Osteoblast (primary cell): ENCODE measurements around the gene TAF6L. TPM values are rescaled to one million over a fixed set of nuclear protein-coding genes. Genes with fewer than 3 reads are reported as not detected.
"Not testable (repeated sequence)": the region's sequence is repeated elsewhere in the genome, so short reads cannot be mapped to it uniquely, and the experiment has no call there.

ENCODE experiments used
- DNase-seq: peaks from one replicate; pipeline ENCODE4 v3.0.0; 2011; ENCODE audit warnings: low spot score, mixed read lengths; ENCODE audit not compliant: insufficient read length; ENCODE audit errors: missing footprints
- H2AFZ ChIP-seq: 2 replicates; pipeline ENCODE4 v1.6.0; 2011; ENCODE audit warnings: mild to moderate bottlenecking, low read length
- H3K27ac ChIP-seq: 2 replicates; pipeline ENCODE4 v1.5.1; 2011; ENCODE audit warnings: mild to moderate bottlenecking, low read depth, low read length, moderate library complexity
- H3K27me3 ChIP-seq: 2 replicates; pipeline ENCODE4 v1.6.0; 2012; ENCODE audit warnings: mild to moderate bottlenecking, control low read depth, inconsistent platforms, low read length, moderate library complexity; ENCODE audit not compliant: insufficient read depth
- H3K36me3 ChIP-seq: 2 replicates; pipeline ENCODE4 v1.5.1; 2011; ENCODE audit warnings: mild to moderate bottlenecking, low read length, control low read depth, moderate library complexity; ENCODE audit not compliant: insufficient read depth
- H3K4me1 ChIP-seq: 2 replicates; pipeline ENCODE4 v1.5.1; 2011; ENCODE audit warnings: mild to moderate bottlenecking, low read length, control low read depth, moderate library complexity; ENCODE audit not compliant: insufficient read depth
- H3K4me2 ChIP-seq: 2 replicates; pipeline ENCODE4 v1.6.0; 2011; ENCODE audit warnings: mild to moderate bottlenecking, low read length; ENCODE audit not compliant: insufficient read depth
- H3K4me3 ChIP-seq: fragments of 200-600 bp; sonication (generic); 3 replicates; pipeline ENCODE4 v1.5.1; 2012; ENCODE audit warnings: mild to moderate bottlenecking, low read length, inconsistent platforms; ENCODE audit not compliant: insufficient read depth
- H3K79me2 ChIP-seq: 2 replicates; pipeline ENCODE4 v1.6.0; 2012; ENCODE audit warnings: mild to moderate bottlenecking, low read length, control low read depth, inconsistent platforms; ENCODE audit not compliant: insufficient read depth
- H3K9me3 ChIP-seq: 2 replicates; pipeline ENCODE4 v1.5.1; 2011; ENCODE audit warnings: low read depth, low read length, control low read depth
- H4K20me1 ChIP-seq: 2 replicates; pipeline ENCODE4 v1.6.0; 2012; ENCODE audit warnings: mild to moderate bottlenecking, low read length, control low read depth; ENCODE audit not compliant: insufficient read depth
- total RNA-seq: library from RNA; depleted of rRNA; stranded (reverse); fragments of >200 nt; gene quantifications from 2 replicates; pipeline ENCODE4 v1.2.3, GENCODE V29; 2012
- TF ChIP-seq, protein P1 (sequence below): IDR thresholded peaks from 2 replicates; pipeline ENCODE4 v1.5.1; 2011; ENCODE audit warnings: mild to moderate bottlenecking, low read depth, low read length, moderate library complexity; ENCODE audit errors: extremely low read depth

Gene TAF6L
- total RNA-seq, 1 donor: 22.1 TPM

DNA sequence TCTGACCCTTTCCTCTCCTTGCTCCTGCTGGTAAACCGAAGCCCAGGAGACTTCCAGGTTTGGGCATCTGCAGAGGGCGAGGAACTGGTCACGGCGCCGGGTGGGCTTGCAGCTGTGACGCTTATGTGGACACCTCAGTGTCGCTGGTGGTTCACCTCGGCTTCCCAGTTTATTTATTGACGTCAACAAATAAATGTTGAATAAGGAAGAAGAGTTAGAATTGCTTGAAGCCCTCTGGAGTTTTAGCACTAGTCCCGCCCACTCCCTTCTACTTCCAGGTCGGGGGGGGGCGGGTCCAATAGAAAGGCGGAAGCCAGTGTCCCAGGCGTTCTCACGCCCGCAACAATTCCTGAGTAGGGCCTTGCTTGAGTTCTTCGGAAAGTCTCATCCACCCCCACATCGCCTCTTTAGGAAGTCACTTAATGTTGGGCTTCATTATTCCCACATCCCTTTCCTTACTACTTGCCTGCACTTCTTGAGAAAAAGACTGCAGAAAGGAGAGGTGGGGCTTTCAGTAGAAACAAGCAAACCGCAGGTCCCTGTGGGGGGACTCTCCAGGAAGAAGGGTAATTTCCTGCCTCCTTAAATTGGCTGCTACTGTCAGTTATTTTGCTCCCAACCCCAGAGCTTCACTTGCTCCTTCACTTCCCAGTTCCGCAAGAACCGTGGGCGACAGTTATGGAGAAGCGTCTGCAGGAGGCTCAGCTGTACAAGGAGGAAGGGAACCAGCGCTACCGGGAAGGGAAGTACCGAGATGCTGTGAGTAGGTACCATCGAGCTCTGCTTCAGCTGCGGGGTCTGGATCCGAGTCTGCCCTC lies 42.8 kb upstream of the TAF6L start, which contains the start of gene TTC9C:
TTC9C (plus strand) TSS at position 316 of the 818 bp plus-strand sequence; CDS start at position 679, 363 bp downstream.
- H3K4me3 ChIP-seq: peak within 1 kb of the TSS; percentile 98
- peaks cover 36% of the 10 kb centered on the region for H4K20me1 ChIP-seq
- H3K27me3 ChIP-seq: no peaks in the 10 kb centered on the region
- H3K27ac ChIP-seq: peak within 1 kb of the TSS; percentile 87
- H2AFZ ChIP-seq: peak within 1 kb of the TSS; percentile 97
- H3K36me3 ChIP-seq: peaks cover 16% of the 10 kb centered on the region
- peak within 1 kb of the TSS; percentile 87 for H3K4me2 ChIP-seq
- peaks cover 19% of the 10 kb centered on the region for H3K4me1 ChIP-seq
- H3K79me2 ChIP-seq: peaks cover 76% of the 10 kb centered on the region
- no peaks in the 10 kb centered on the region for H3K9me3 ChIP-seq
- DNase-seq: peak; percentile 91
- TF ChIP-seq, protein P1, sequence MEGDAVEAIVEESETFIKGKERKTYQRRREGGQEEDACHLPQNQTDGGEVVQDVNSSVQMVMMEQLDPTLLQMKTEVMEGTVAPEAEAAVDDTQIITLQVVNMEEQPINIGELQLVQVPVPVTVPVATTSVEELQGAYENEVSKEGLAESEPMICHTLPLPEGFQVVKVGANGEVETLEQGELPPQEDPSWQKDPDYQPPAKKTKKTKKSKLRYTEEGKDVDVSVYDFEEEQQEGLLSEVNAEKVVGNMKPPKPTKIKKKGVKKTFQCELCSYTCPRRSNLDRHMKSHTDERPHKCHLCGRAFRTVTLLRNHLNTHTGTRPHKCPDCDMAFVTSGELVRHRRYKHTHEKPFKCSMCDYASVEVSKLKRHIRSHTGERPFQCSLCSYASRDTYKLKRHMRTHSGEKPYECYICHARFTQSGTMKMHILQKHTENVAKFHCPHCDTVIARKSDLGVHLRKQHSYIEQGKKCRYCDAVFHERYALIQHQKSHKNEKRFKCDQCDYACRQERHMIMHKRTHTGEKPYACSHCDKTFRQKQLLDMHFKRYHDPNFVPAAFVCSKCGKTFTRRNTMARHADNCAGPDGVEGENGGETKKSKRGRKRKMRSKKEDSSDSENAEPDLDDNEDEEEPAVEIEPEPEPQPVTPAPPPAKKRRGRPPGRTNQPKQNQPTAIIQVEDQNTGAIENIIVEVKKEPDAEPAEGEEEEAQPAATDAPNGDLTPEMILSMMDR: no peak

DNA sequence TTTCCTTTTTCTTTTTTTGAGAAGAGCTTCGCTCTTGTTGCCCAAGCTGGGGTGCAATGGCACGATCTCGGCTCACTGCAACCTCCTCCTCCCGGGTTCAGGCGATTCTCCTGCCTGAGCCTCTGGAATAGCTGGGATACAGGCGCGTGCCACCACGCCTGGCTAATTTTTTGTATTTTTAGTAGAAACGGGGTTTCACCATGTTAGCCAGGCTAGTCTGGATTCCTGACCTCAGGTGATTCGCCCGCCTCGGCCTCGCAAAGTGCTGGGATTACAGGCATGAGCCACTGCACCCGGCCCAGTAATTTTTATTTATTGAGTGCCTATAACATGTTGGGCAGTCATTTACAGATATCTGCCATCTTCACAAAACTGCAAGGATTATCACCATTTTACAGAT lies 41.1 kb upstream of the TAF6L start:
- H3K27ac ChIP-seq: peak overlapping the region; percentile 53
- not testable (repeated sequence) for H2AFZ ChIP-seq, DNase-seq, H3K27me3 ChIP-seq, H3K9me3 ChIP-seq, H3K4me1 ChIP-seq
- H3K79me2 ChIP-seq: peaks cover 70% of the 10 kb centered on the region
- peak overlapping the region; percentile 98 for H3K4me3 ChIP-seq
- H3K36me3 ChIP-seq: peaks cover 17% of the 10 kb centered on the region
- H3K4me2 ChIP-seq: peak overlapping the region; percentile 87
- H4K20me1 ChIP-seq: peaks cover 20% of the 10 kb centered on the region

DNA sequence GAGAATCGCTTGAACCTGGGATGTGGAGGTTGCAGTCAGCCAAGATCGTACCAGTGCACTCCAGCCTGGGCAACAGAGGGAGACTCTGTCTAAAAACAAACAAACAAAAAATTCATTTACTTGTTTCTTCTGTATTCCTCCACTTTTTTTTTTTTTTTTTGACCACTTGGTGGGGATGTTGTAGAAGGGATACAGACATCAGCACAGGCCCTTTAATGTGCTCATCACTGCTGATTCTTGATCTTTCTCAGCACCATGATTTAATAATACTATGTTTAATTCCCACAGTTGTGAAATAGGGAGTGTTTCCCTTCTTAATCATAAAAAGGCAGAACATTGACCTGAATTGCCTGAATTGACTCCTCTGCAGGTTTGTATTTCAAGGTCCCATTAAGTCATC lies 38.4 kb upstream of the TAF6L start:
- H3K79me2 ChIP-seq: peaks cover 56% of the 10 kb centered on the region

DNA sequence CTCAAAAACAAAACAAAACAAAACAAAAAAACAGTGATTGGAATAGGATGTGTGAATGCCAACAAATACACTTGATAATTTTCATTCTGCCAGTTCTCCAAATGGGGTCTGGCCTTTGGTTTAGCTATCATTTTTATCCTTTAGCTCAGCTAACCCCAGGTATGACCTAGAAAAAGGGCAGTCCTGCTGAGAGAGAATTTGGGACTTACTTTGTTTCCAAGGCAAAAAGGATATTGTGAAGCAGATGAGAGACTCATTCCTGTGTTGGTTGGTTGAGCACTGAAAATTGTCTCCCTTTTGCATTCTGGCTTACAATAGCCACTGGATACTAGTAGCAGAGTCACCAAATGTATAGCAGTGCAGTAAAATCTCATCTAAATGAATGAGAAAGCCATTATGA lies 34.0 kb upstream of the TAF6L start:
- Histone ChIP-seq H3K4me3 (no peak overlapping the region), H3K27ac (no peak overlapping the region), H2AFZ (no peak overlapping the region), H3K9me3 (no peaks in the 10 kb centered on the region), H3K4me1 (no peaks in the 10 kb centered on the region), H3K79me2 (peaks cover 26% of the 10 kb centered on the region), H3K4me2 (no peak overlapping the region), H4K20me1 (peaks cover 3% of the 10 kb centered on the region), H3K27me3 (no peaks in the 10 kb centered on the region), H3K36me3 (peaks cover 62% of the 10 kb centered on the region)
- TF ChIP-seq, protein P1: no peak
- DNase-seq: no peak

More for the DNA sequence above, 38.4 kb upstream of the TAF6L start:
- no peak overlapping the region for H3K27ac ChIP-seq
- H4K20me1 ChIP-seq: peaks cover 3% of the 10 kb centered on the region
- peaks cover 36% of the 10 kb centered on the region for H3K36me3 ChIP-seq
- TF ChIP-seq, protein P1: peak; percentile 33
- H3K4me2 ChIP-seq: no peak overlapping the region
- H3K4me3 ChIP-seq: no peak overlapping the region
- no peaks in the 10 kb centered on the region for H3K27me3 ChIP-seq
- H3K9me3 ChIP-seq: no peaks in the 10 kb centered on the region
- no peak for DNase-seq
- H2AFZ ChIP-seq: no peak overlapping the region
- peaks cover 9% of the 10 kb centered on the region for H3K4me1 ChIP-seq
